CD8-positive, alpha-beta memory T cell (primary cell): ENCODE data around the gene TOMM6. TPM values are rescaled to one million over a fixed set of nuclear protein-coding genes. Genes with fewer than 3 reads are reported as not detected.
"Not testable (repeated sequence)": the region's sequence is repeated elsewhere in the genome, so short reads cannot be mapped to it uniquely, and the experiment has no call there.

Experiments used
- CTCF ChIA-PET: fragments of 350-600 bp; sonication (Branson Sonifier 250); formaldehyde crosslinking; loops from one replicate; lab custom pipeline; 2021; ENCODE audit warnings: antibody characterized with exemption; lab: Charles Lee
- POLR2A ChIA-PET: fragments of 350-600 bp; sonication (Branson Sonifier 250); formaldehyde crosslinking; loops from one replicate; lab custom pipeline; 2021; ENCODE audit warnings: antibody characterized with exemption; lab: Charles Lee
- DNase-seq, 5 donors: peaks; one replicate each; pipeline versions ENCODE4 v3.0.0 to v3.0.0-alpha.2; 2020 to 2022; ENCODE audit warnings: mixed read lengths in 1 of 5
- H3K27ac ChIP-seq: one replicate; pipeline ENCODE4 v1.7.0; 2013; ENCODE audit warnings: low read depth, mild to moderate bottlenecking, low read length, moderate library complexity
- H3K27me3 ChIP-seq: 2 replicates; pipeline ENCODE4 v1.7.0; 2013; ENCODE audit warnings: low read length, mild to moderate bottlenecking; ENCODE audit not compliant: insufficient read depth, poor library complexity, severe bottlenecking
- H3K36me3 ChIP-seq: 2 replicates; pipeline ENCODE4 v1.7.0; 2013; ENCODE audit warnings: mild to moderate bottlenecking, low read length, moderate library complexity; ENCODE audit not compliant: insufficient read depth
- H3K4me1 ChIP-seq: 2 replicates; pipeline ENCODE4 v1.7.0; 2013; ENCODE audit warnings: mild to moderate bottlenecking, low read length, moderate library complexity; ENCODE audit not compliant: insufficient read depth
- H3K4me3 ChIP-seq: 2 replicates; pipeline ENCODE4 v1.7.0; 2013; ENCODE audit warnings: mild to moderate bottlenecking, low read length
- H3K9me3 ChIP-seq: 2 replicates; pipeline ENCODE4 v1.7.0; 2013; ENCODE audit warnings: mild to moderate bottlenecking, low read length
- H3K27ac Mint-ChIP-seq, 8 donors: one replicate each; pipeline ENCODE4 v1.8.0; 2020 to 2021; ENCODE audit warnings: mixed read lengths in 8 of 8, mild to moderate bottlenecking in 6 of 8, inconsistent platforms in 3 of 8, moderate library complexity in 3 of 8
- H3K27me3 Mint-ChIP-seq, 2 donors: one replicate each; pipeline ENCODE4 v1.8.0; 2020 to 2021; ENCODE audit warnings: mixed read lengths in 2 of 2, mild to moderate bottlenecking in 1 of 2, moderate library complexity in 1 of 2
- H3K36me3 Mint-ChIP-seq, 3 donors: one replicate each; pipeline ENCODE4 v1.8.0; 2020 to 2021; ENCODE audit warnings: mixed read lengths in 3 of 3, inconsistent platforms in 1 of 3, mild to moderate bottlenecking in 1 of 3
- H3K4me1 Mint-ChIP-seq, 3 donors: one replicate each; pipeline ENCODE4 v1.8.0; 2020 to 2021; ENCODE audit warnings: mixed read lengths in 3 of 3, inconsistent platforms in 1 of 3, mild to moderate bottlenecking in 1 of 3
- H3K4me3 Mint-ChIP-seq, 7 donors: one replicate each; pipeline ENCODE4 v1.8.0; 2020 to 2021; ENCODE audit warnings: mixed read lengths in 7 of 7, mild to moderate bottlenecking in 6 of 7, moderate library complexity in 4 of 7, inconsistent platforms in 2 of 7
- H3K9me3 Mint-ChIP-seq, 5 donors: one replicate each; pipeline ENCODE4 v1.8.0; 2020 to 2022; ENCODE audit warnings: mixed read lengths in 5 of 5, mild to moderate bottlenecking in 3 of 5, moderate library complexity in 2 of 5, inconsistent platforms in 1 of 5
- polyA plus RNA-seq: library from polyadenylated mRNA; unstranded; fragments of 300-500 nt; fragmentation: Illumina TruSeq; gene quantifications from one replicate; pipeline ENCODE4 v1.2.3, GENCODE V29; 2021
- total RNA-seq, 2 experiments: library from RNA; stranded (reverse); gene quantifications; one replicate each; pipeline ENCODE4 v1.2.3, GENCODE V29; 2021

Gene TOMM6
- total and polyA plus RNA-seq, 3 experiments from 2014 or later = 376 to 414 (median 399) TPM

DNA sequence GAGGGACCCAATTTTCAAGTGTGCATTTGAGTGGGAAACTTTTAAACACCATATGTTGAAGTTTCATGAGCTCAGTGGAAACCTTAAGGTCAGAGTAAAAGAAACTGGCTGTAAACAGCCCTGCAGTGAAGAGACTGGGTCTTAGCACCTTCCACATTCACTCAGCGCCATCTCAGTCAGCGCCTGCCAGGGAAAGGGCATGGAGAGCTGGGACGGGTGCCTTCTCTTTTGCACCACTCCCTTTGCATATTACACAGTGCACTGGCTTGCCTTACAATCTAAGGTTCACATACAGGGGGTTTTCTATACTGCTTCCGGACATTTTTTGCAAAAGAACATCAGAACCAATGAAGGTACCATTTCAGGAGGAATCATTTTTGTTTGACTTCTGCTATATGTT, 4.5 kb downstream of the TOMM6 start:
- no peak overlapping the region for H3K4me3 ChIP-seq
- peaks cover 0 to 72% (median 14%) of the 10 kb centered on the region in 3 donors for H3K36me3 Mint-ChIP-seq
- ChIA-PET POLR2A (no interaction called here), CTCF (interaction anchor here (1.3 kb wide), 1 partner anchor 11 kb away, joined by 3 read pairs; the partner anchor contains the start of gene PRICKLE4)
- no peaks in the 10 kb centered on the region for H3K27me3 ChIP-seq
- H3K36me3 ChIP-seq = peaks cover 32% of the 10 kb centered on the region
- H3K9me3 Mint-ChIP-seq = no peaks in the 10 kb centered on the region
- no peak overlapping the region for H3K27ac ChIP-seq
- H3K9me3 ChIP-seq = no peaks in the 10 kb centered on the region
- H3K4me1 ChIP-seq = no peaks in the 10 kb centered on the region
- peak overlapping the region in 1 of 8 donors; percentile 64 for H3K27ac Mint-ChIP-seq
- peak overlapping the region in 1 of 7 donors; percentile 50 for H3K4me3 Mint-ChIP-seq
- no peaks in the 10 kb centered on the region for H3K27me3 Mint-ChIP-seq
- peaks cover 7 to 24% (median 17%) of the 10 kb centered on the region in 3 donors for H3K4me1 Mint-ChIP-seq
- no peak for DNase-seq

DNA sequence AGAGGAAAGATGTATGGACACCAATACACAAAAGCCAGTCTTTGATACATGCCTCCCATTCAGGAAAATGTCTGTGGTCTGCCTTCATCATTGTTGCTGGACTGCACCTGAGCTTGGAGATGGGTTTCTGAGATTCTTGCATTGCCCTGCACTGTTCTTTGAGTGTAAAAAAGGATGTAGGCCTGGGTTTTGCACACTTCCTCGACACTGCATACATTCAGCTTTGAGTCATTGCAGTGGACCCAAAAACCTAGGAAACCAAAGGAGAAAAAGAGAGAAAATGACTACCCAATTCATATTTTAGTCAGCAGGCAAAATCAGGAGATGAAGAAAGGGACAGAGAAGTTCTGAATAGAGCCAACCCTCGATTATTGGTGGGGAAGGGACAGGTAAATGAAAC, 9.0 kb downstream of the TOMM6 start:
- Mint-ChIP-seq H3K9me3 (no peaks in the 10 kb centered on the region), H3K4me3 (no peak overlapping the region), H3K4me1 (peaks cover 0 to 3% (median 0%) of the 10 kb centered on the region in 3 donors), H3K27me3 (no peaks in the 10 kb centered on the region), H3K27ac (no peak overlapping the region), H3K36me3 (peaks cover 0 to 49% (median 5%) of the 10 kb centered on the region in 3 donors)
- peaks cover 12% of the 10 kb centered on the region for H3K36me3 ChIP-seq
- H3K9me3 ChIP-seq = no peaks in the 10 kb centered on the region
- ChIA-PET CTCF (no interaction called here), POLR2A (no interaction called here)
- H3K4me3 ChIP-seq = no peak overlapping the region
- no peaks in the 10 kb centered on the region for H3K27me3 ChIP-seq
- no peaks in the 10 kb centered on the region for H3K4me1 ChIP-seq
- H3K27ac ChIP-seq = no peak overlapping the region
- DNase-seq = no peak

DNA sequence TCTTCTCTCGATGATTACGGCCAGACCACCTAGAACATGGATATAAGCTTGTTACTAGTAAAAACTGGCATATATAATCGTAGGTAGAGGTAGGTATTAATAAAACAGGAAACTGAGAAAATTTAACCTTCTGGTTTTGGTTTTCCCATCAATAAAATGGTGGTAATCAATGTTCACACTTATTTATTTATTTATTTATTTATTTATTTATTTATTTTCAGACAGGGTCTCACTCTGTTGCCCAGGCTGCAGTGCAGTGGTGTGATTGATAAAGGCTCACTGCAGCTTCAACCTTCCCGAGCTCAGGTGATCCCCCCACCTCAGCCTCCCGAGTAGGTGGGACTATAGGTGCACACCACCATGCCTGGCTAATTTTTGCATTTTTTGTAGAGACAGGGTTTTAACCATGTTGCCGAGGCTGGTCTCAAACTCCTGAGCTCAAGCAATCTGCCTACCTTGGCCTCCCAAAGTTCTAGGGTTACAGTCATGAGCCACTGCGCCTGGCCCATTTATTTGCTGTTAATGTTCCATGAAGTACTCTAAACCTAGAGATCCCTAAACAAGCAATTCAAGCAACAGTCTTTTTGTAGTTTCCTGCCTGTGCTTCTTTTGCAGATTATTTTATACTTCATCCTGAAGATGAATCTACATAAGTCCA, 11.5 kb downstream of the TOMM6 start:
- POLR2A ChIA-PET = no interaction called here
- Histone ChIP-seq H3K27me3 (no peaks in the 10 kb centered on the region), H3K27ac (no peak overlapping the region), H3K9me3 (no peaks in the 10 kb centered on the region), H3K36me3 (no peaks in the 10 kb centered on the region), H3K4me3 (no peak overlapping the region), H3K4me1 (no peaks in the 10 kb centered on the region)
- H3K4me1 Mint-ChIP-seq = no peaks in the 10 kb centered on the region
- no peak overlapping the region for H3K4me3 Mint-ChIP-seq
- DNase-seq = no peak
- H3K9me3 Mint-ChIP-seq = no peaks in the 10 kb centered on the region
- CTCF ChIA-PET = interaction anchor here (1.2 kb wide), 1 partner anchor 12 kb away, joined by 4 read pairs; the partner anchor contains the start of gene TOMM6
- H3K36me3 Mint-ChIP-seq = peaks cover 0 to 30% (median 1%) of the 10 kb centered on the region in 3 donors
- peak overlapping the region in 1 of 8 donors; percentile 41 for H3K27ac Mint-ChIP-seq
- H3K27me3 Mint-ChIP-seq = no peaks in the 10 kb centered on the region

DNA sequence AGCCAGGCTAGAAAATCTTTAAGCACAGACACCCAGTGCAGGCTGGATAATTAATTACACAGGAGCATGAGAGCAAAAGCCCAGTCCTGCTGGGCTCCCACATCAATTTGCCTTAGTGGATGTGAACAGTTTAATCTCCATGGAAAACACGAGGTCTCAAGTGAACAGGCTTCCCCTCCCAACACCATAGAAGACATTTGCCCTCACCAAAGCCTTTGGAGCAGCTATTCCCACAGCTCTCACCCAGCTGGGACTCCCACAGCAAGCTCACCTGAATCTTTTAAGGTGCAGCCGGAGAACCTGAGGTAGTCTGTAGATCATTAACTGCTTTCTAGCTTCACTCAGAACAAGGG, 12.0 kb downstream of the TOMM6 start:
- no peaks in the 10 kb centered on the region for H3K9me3 Mint-ChIP-seq
- H3K4me3 Mint-ChIP-seq = no peak overlapping the region
- ChIA-PET CTCF (interaction anchor here (1.2 kb wide), 1 partner anchor 12 kb away, joined by 4 read pairs; the partner anchor contains the start of gene TOMM6), POLR2A (no interaction called here)
- no peak for DNase-seq
- no peaks in the 10 kb centered on the region for H3K27me3 ChIP-seq
- peaks cover 0 to 27% (median 3%) of the 10 kb centered on the region in 3 donors for H3K36me3 Mint-ChIP-seq
- H3K4me3 ChIP-seq = no peak overlapping the region
- H3K4me1 ChIP-seq = no peaks in the 10 kb centered on the region
- H3K27me3 Mint-ChIP-seq = no peaks in the 10 kb centered on the region
- H3K9me3 ChIP-seq = no peaks in the 10 kb centered on the region
- H3K27ac ChIP-seq = no peak overlapping the region
- H3K36me3 ChIP-seq = no peaks in the 10 kb centered on the region
- H3K4me1 Mint-ChIP-seq = no peaks in the 10 kb centered on the region
- no peak overlapping the region for H3K27ac Mint-ChIP-seq

DNA sequence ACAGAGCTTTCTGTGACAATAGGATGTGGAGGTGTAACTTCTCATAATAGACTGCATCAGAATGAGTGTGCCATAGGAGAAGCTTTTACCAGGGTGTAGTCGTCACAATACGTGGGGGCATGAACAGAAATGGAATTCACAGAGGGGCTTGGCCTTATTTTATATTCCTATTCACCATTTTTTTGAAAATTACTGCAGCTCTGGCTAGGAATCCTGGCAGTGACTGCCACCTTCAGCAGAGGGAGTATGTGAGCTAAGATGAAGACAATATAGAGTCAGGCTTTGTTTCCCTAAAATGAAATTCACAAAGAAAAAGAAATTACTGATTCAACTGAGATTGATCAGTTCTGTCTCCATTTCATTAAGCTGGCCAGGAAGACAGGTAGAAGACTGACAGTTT, 13.9 kb downstream of the TOMM6 start:
- no peaks in the 10 kb centered on the region for H3K9me3 ChIP-seq
- no peak overlapping the region for H3K27ac ChIP-seq
- no peaks in the 10 kb centered on the region for H3K9me3 Mint-ChIP-seq
- H3K36me3 Mint-ChIP-seq = peaks cover 0 to 17% (median 3%) of the 10 kb centered on the region in 3 donors
- H3K4me3 ChIP-seq = no peak overlapping the region
- H3K36me3 ChIP-seq = no peaks in the 10 kb centered on the region
- peak overlapping the region in 1 of 8 donors; percentile 72 for H3K27ac Mint-ChIP-seq
- CTCF ChIA-PET = no interaction called here
- no peak overlapping the region for H3K4me3 Mint-ChIP-seq
- no peaks in the 10 kb centered on the region for H3K27me3 ChIP-seq
- H3K27me3 Mint-ChIP-seq = no peaks in the 10 kb centered on the region
- no peak for DNase-seq
- no peaks in the 10 kb centered on the region for H3K4me1 ChIP-seq
- POLR2A ChIA-PET = no interaction called here
- no peaks in the 10 kb centered on the region for H3K4me1 Mint-ChIP-seq

DNA sequence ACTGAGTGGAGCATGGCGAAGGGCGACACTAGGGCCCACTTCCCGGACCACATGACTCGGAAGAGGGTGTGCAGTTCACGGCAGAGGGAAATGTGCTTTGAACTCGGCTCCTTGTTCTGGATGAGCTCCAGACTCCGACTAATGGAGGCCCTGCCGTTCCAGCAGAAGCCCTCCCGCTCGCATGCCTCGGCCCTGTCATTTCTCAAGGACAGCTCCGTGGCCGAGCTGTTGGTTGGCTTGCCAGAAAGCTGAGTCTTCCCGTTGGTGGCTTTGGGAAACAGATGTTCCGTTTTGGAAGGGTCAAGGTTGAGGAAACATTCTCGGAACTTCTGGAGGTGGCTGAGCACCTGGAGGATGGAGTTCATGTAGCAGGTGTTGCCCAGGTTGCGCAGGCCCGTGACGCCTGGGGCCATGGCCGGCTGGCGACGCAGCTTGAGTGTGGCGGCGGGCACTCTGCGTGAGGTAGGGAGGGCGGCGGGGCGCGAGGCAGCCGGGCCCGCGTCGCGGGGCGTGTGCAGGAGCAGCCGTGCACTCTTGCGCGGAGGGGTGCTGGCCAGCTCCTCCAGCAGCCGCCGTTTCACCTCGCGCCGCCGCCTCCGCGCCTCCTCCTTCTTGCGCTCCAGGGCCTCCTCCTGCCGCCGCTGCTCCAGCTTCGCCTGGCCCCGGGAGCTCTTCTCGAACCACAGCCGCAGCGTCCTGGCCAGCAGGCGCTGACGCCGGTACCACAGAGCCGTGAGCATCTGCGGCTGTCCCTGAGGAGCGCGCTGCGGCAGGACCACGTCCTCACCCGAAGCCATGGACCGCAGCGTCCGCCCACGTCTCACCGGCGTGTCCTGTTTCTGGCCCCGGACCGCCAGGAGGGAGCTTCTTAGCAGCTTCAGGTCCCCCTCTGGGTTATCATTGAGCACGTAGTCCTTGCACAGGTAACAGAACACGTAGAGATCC, 18.6 kb downstream of the TOMM6 start:
- H3K36me3 Mint-ChIP-seq = peaks cover 0 to 7% (median 2%) of the 10 kb centered on the region in 3 donors
- POLR2A ChIA-PET = interaction anchor here (0.6 kb wide), 1 partner anchor 358 kb away, joined by 3 read pairs; no protein-coding TSS in a partner anchor
- H3K27me3 ChIP-seq = no peaks in the 10 kb centered on the region

DNA sequence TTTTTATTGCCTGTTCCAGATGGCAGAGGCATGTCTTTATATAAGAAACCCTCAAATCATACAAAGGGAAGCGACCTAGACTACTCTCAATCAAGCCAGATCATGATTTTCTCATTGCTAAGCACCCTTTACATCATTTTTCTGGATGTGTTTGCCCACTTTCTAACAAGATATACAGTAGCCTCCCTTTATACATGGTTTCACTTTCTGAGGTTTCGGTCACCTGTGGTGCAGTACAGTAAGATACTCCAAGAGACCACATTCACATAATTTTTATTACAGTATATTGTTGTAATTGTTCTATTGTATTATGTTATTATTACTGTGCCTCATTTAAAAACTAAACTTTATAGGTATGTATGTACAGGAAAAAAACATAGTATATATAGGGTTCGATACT, 23.6 kb downstream of the TOMM6 start:
- Mint-ChIP-seq H3K27me3 (no peaks in the 10 kb centered on the region), H3K4me1 (no peaks in the 10 kb centered on the region), H3K9me3 (no peaks in the 10 kb centered on the region), H3K36me3 (peaks cover 0 to 3% (median 0%) of the 10 kb centered on the region in 3 donors), H3K4me3 (no peak overlapping the region), H3K27ac (no peak overlapping the region)
- Histone ChIP-seq H3K4me1 (no peaks in the 10 kb centered on the region), H3K27me3 (no peaks in the 10 kb centered on the region), H3K27ac (no peak overlapping the region), H3K4me3 (no peak overlapping the region), H3K9me3 (no peaks in the 10 kb centered on the region), H3K36me3 (no peaks in the 10 kb centered on the region)
- ChIA-PET CTCF (no interaction called here), POLR2A (no interaction called here)
- no peak for DNase-seq

More for the DNA sequence above, 18.6 kb downstream of the TOMM6 start:
- Mint-ChIP-seq H3K9me3 (no peaks in the 10 kb centered on the region), H3K27me3 (no peaks in the 10 kb centered on the region), H3K27ac (no peak overlapping the region), H3K4me1 (no peaks in the 10 kb centered on the region), H3K4me3 (no peak overlapping the region)
- Histone ChIP-seq H3K4me3 (no peak overlapping the region), H3K36me3 (no peaks in the 10 kb centered on the region), H3K4me1 (no peaks in the 10 kb centered on the region), H3K27ac (no peak overlapping the region), H3K9me3 (no peaks in the 10 kb centered on the region)
- CTCF ChIA-PET = no interaction called here
- DNase-seq = no peak

DNA sequence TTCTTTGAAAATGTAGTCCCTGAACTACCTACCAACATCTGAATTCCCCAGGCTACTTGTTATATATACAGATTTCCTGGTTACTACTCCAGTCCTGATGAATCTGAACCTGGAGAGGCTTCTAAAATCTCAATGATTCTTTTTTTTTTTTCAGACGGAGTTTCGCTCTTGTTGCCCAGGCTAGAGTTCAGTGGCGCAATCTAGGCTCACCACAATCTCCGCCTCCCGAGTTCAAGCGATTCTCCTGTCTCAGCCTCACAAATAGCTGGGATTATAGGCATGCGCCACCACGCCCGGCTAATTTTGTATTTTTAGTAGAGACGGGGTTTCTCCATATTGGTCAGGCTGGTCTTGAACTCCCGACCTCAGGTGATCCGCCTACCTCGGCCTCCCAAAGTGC, 24.5 kb downstream of the TOMM6 start:
- H3K9me3 Mint-ChIP-seq, H3K36me3 ChIP-seq, H3K27me3 Mint-ChIP-seq, H3K27ac Mint-ChIP-seq, H3K9me3 ChIP-seq, H3K4me3 Mint-ChIP-seq, POLR2A ChIA-PET, CTCF ChIA-PET, H3K4me3 ChIP-seq, H3K4me1 ChIP-seq, H3K27ac ChIP-seq, H3K4me1 Mint-ChIP-seq, DNase-seq, H3K36me3 Mint-ChIP-seq, H3K27me3 ChIP-seq: not testable (repeated sequence)
